HEK293 (cell line): ENCODE measurements around the gene TTC24.

ENCODE experiments used
- CTCF ChIA-PET: fragments of 350-600 bp; formaldehyde crosslinking; extraction: SDS; loops from one replicate; lab custom pipeline; 2021; ENCODE audit warnings: antibody characterized with exemption; lab: Yijun Ruan, JAX
- POLR2A ChIA-PET: fragments of 300-600 bp; formaldehyde crosslinking; extraction: SDS; loops from one replicate; lab custom pipeline; 2020; ENCODE audit warnings: antibody characterized with exemption, inconsistent platforms; lab: Yijun Ruan, JAX
- H3K27ac ChIP-seq: fragments of 200-500 bp; sonication (Bioruptor generic); 2 replicates; pipeline ENCODE4 v1.5.1; 2014; ENCODE audit warnings: low read depth, low read length, control low read depth, inconsistent platforms; ENCODE audit errors: extremely low read depth
- H3K36me3 ChIP-seq, 2 experiments: fragments of 200-500 bp in 1 of 2; sonication (Bioruptor generic) in 1 of 2; 1 replicate in 1 of 2; 2 replicates in 1 of 2; pipeline ENCODE4 v1.5.1; 2014 to 2017; ENCODE audit warnings: inconsistent platforms in 2 of 2, low read length in 2 of 2; ENCODE audit not compliant: control insufficient read depth in 2 of 2, insufficient read depth in 1 of 2
- H3K4me1 ChIP-seq: fragments of 200-500 bp; sonication (Bioruptor generic); 2 replicates; pipeline ENCODE4 v1.5.1; 2014; ENCODE audit warnings: mild to moderate bottlenecking, low read length, inconsistent platforms; ENCODE audit not compliant: control insufficient read depth, insufficient read depth
- H3K4me3 ChIP-seq: 2 replicates; pipeline ENCODE4 v1.5.1; 2011; ENCODE audit warnings: low read depth, mild to moderate bottlenecking, control low read depth, low read length, moderate library complexity
- H3K9me3 ChIP-seq: fragments of 200-500 bp; sonication (Bioruptor generic); 2 replicates; pipeline ENCODE4 v1.5.1; 2014; ENCODE audit warnings: low read depth, low read length, inconsistent platforms; ENCODE audit not compliant: control insufficient read depth, insufficient read depth
- HOXA7 ChIP-seq: sonication (generic); formaldehyde crosslinking; IDR thresholded peaks from 2 replicates; pipeline ENCODE4 v1.8.1; 2022; ENCODE audit warnings: missing genetic modification reagents, borderline replicate concordance
- HOXC10 ChIP-seq: sonication (generic); formaldehyde crosslinking; IDR thresholded peaks from 2 replicates; pipeline ENCODE4 v1.8.1; 2023; ENCODE audit warnings: mild to moderate bottlenecking, missing genetic modification reagents
- KLF10 ChIP-seq: fragments of 450-650 bp; IDR thresholded peaks from 2 replicates; pipeline ENCODE4 v1.5.1; 2018; ENCODE audit warnings: missing biosample characterization, mild to moderate bottlenecking, missing genetic modification characterization
- KLF16 ChIP-seq: fragments of 450-650 bp; formaldehyde crosslinking; IDR thresholded peaks from 2 replicates; pipeline ENCODE4 v1.5.1; 2017; ENCODE audit warnings: missing biosample characterization, missing genetic modification characterization
- KLF9 ChIP-seq: fragments of 450-650 bp; formaldehyde crosslinking; IDR thresholded peaks from 2 replicates; pipeline ENCODE4 v1.5.1; 2016; ENCODE audit warnings: missing biosample characterization, missing genetic modification characterization, low read depth
- MEIS1 ChIP-seq: sonication (generic); formaldehyde crosslinking; IDR thresholded peaks from 2 replicates; pipeline ENCODE4 v1.8.1; 2022; ENCODE audit warnings: missing genetic modification reagents, mild to moderate bottlenecking, borderline replicate concordance
- PRDM4 ChIP-seq: fragments of 450-650 bp; formaldehyde crosslinking; IDR thresholded peaks from 2 replicates; pipeline ENCODE4 v1.5.1; 2017; ENCODE audit warnings: missing biosample characterization, missing genetic modification characterization
- ZBTB26 ChIP-seq: fragments of 450-650 bp; formaldehyde crosslinking; optimal IDR thresholded peaks from 2 replicates; pipeline ENCODE3; 2016; ENCODE audit warnings: missing biosample characterization, mild to moderate bottlenecking, missing genetic modification characterization
- ZBTB7A ChIP-seq: fragments of 450-650 bp; formaldehyde crosslinking; IDR thresholded peaks from 2 replicates; pipeline ENCODE4 v1.5.1; 2016; ENCODE audit warnings: low read depth, missing biosample characterization, missing genetic modification characterization
- ZBTB8A ChIP-seq: fragments of 450-650 bp; formaldehyde crosslinking; IDR thresholded peaks from 2 replicates; pipeline ENCODE4 v1.5.1; 2016; ENCODE audit warnings: missing biosample characterization, missing genetic modification characterization
- ZFP41 ChIP-seq: fragments of 450-650 bp; formaldehyde crosslinking; IDR thresholded peaks from 2 replicates; pipeline ENCODE4 v1.5.1; 2016; ENCODE audit warnings: missing biosample characterization, missing genetic modification characterization, borderline replicate concordance
- ZNF10 ChIP-seq: fragments of 450-650 bp; formaldehyde crosslinking; IDR thresholded peaks from 2 replicates; pipeline ENCODE4 v1.5.1; 2017; ENCODE audit warnings: missing biosample characterization, missing genetic modification characterization
- ZNF133 ChIP-seq: fragments of 450-650 bp; formaldehyde crosslinking; IDR thresholded peaks from 2 replicates; pipeline ENCODE4 v1.5.1; 2016; ENCODE audit warnings: missing biosample characterization, missing genetic modification characterization
- ZNF157 ChIP-seq: fragments of 450-650 bp; formaldehyde crosslinking; IDR thresholded peaks from 2 replicates; pipeline ENCODE4 v1.5.1; 2016; ENCODE audit warnings: missing biosample characterization, missing genetic modification characterization
- ZNF214 ChIP-seq: fragments of 450-650 bp; formaldehyde crosslinking; IDR thresholded peaks from 2 replicates; pipeline ENCODE4 v1.5.1; 2017; ENCODE audit warnings: missing biosample characterization, mild to moderate bottlenecking, missing genetic modification characterization, borderline replicate concordance
- ZNF311 ChIP-seq: fragments of 450-650 bp; formaldehyde crosslinking; IDR thresholded peaks from 2 replicates; pipeline ENCODE4 v1.5.1; 2017; ENCODE audit warnings: missing biosample characterization, missing genetic modification characterization, borderline replicate concordance
- ZNF37A ChIP-seq: fragments of 450-650 bp; IDR thresholded peaks from 2 replicates; pipeline ENCODE4 v1.5.1; 2018; ENCODE audit warnings: missing biosample characterization, missing genetic modification characterization
- ZNF488 ChIP-seq: fragments of 450-650 bp; formaldehyde crosslinking; IDR thresholded peaks from 2 replicates; pipeline ENCODE4 v1.5.1; 2016; ENCODE audit warnings: missing biosample characterization, missing genetic modification characterization
- ZNF518A ChIP-seq: fragments of 450-650 bp; formaldehyde crosslinking; conservative IDR thresholded peaks from 2 replicates; pipeline ENCODE4 v1.5.1; 2016; ENCODE audit warnings: low read depth, missing biosample characterization, missing genetic modification characterization
- ZNF544 ChIP-seq: fragments of 450-650 bp; formaldehyde crosslinking; IDR thresholded peaks from 2 replicates; pipeline ENCODE4 v1.5.0; 2017; ENCODE audit warnings: missing biosample characterization, missing genetic modification characterization
- ZNF548 ChIP-seq: fragments of 450-650 bp; formaldehyde crosslinking; IDR thresholded peaks from 2 replicates; pipeline ENCODE4 v1.5.1; 2016; ENCODE audit warnings: missing biosample characterization, missing genetic modification characterization
- ZNF580 ChIP-seq: fragments of 450-650 bp; formaldehyde crosslinking; IDR thresholded peaks from 2 replicates; pipeline ENCODE4 v1.5.1; 2016; ENCODE audit warnings: missing biosample characterization, missing genetic modification characterization
- ZNF585B ChIP-seq: fragments of 450-650 bp; formaldehyde crosslinking; IDR thresholded peaks from 2 replicates; pipeline ENCODE4 v1.5.1; 2016; ENCODE audit warnings: missing biosample characterization, missing genetic modification characterization
- ZNF600 ChIP-seq: fragments of 450-650 bp; formaldehyde crosslinking; IDR thresholded peaks from 2 replicates; pipeline ENCODE4 v1.5.1; 2016; ENCODE audit warnings: missing biosample characterization, missing genetic modification characterization
- ZNF610 ChIP-seq: fragments of 450-650 bp; formaldehyde crosslinking; IDR thresholded peaks from 2 replicates; pipeline ENCODE4 v1.5.1; 2016; ENCODE audit warnings: missing biosample characterization, missing genetic modification characterization, borderline replicate concordance
- ZNF626 ChIP-seq: fragments of 450-650 bp; sonication (Bioruptor Pico); formaldehyde crosslinking; IDR thresholded peaks from 2 replicates; pipeline ENCODE4 v1.5.1; 2018; ENCODE audit warnings: missing biosample characterization, missing genetic modification characterization, inconsistent platforms
- ZNF654 ChIP-seq: fragments of 450-650 bp; formaldehyde crosslinking; IDR thresholded peaks from 2 replicates; pipeline ENCODE4 v1.5.1; 2016; ENCODE audit warnings: low read depth, missing biosample characterization, missing genetic modification characterization
- ZSCAN16 ChIP-seq: fragments of 450-650 bp; formaldehyde crosslinking; IDR thresholded peaks from 2 replicates; pipeline ENCODE4 v1.5.1; 2016; ENCODE audit warnings: missing biosample characterization, missing genetic modification characterization

The TTC24 gene

GRCh38 chr1:156616463-156616862 lies 36.9 kb downstream of the TTC24 start (continued):
- TF ChIP-seq ZNF311 (tag by site-specific recombination), result no peak
- TF ChIP-seq PRDM4 (tag by site-specific recombination), result 0 out of 2 replicates have a peak, but pooled peaks have one; percentile 33
- TF ChIP-seq ZBTB7A (tag by site-specific recombination), result no peak
- TF ChIP-seq ZNF585B (tag by site-specific recombination), result no peak
- no peak for TF ChIP-seq ZNF610 (tag by site-specific recombination)
- no peak for TF ChIP-seq ZFP41 (tag by site-specific recombination)
- TF ChIP-seq MEIS1 (CRISPR knock-in tag), result no peak
- TF ChIP-seq ZNF626 (tag by site-specific recombination), result no peak
- no peak for TF ChIP-seq ZNF580 (tag by site-specific recombination)
- no peak for TF ChIP-seq ZNF654 (tag by site-specific recombination)
- TF ChIP-seq ZNF600, result no peak
- no peak; the same call in 1 of the 2 replicates for TF ChIP-seq ZBTB8A (tag by site-specific recombination)
- no peak; the same call in 1 of the 2 replicates for TF ChIP-seq ZNF214 (tag by site-specific recombination)
- no peak for TF ChIP-seq ZNF37A (tag by site-specific recombination)

- POLR2A ChIA-PET, result interaction anchor here (0.7 to 1.3 kb wide), 2 partner anchors 42 to 109 kb away, joined by 6 to 7 read pairs; partner anchors contain the start of genes ISG20L2 and METTL25B
- no peak within 1 kb of the TSS for H3K27ac ChIP-seq
- CTCF ChIA-PET, result interaction anchor here (0.5 to 4.7 kb wide), 32 partner anchors 8 to 1208 kb away, joined by 3 to 45 read pairs (median 5); partner anchors contain the start of genes CRABP2, GPATCH4, NAXE and NES
- peaks cover 5% of the 10 kb centered on the region for H3K4me1 ChIP-seq
- no peak within 1 kb of the TSS for H3K4me3 ChIP-seq
- H3K36me3 ChIP-seq, result no peaks in the 10 kb centered on the region
- no peaks in the 10 kb centered on the region for H3K9me3 ChIP-seq
- TF ChIP-seq ZNF157 (no peak), HOXC10 (no peak), HOXA7 (CRISPR knock-in tag) (no peak), ZNF488 (no peak), ZNF544 (no peak), ZNF10 (tag by site-specific recombination) (no peak), KLF16 (no peak), KLF9 (no peak), KLF10 (tag by site-specific recombination) (no peak), ZBTB26 (no peak), ZSCAN16 (no peak), ZNF548 (tag by site-specific recombination) (no peak), ZNF518A (tag by site-specific recombination) (no peak), ZNF133 (tag by site-specific recombination) (no peak)
Measured at GRCh38 chr1:156618853-156619581, 39.5 kb downstream of the TTC24 start, which contains the start of gene HAPLN2. Gene HAPLN2 (plus strand): TSS chr1:156619415. CDS start chr1:156623491, 4,076 bp downstream.
